ENCODE measurements around the gene CETP. TPM values are rescaled to one million over a fixed set of nuclear protein-coding genes. Genes with fewer than 3 reads are reported as not detected.

The CETP gene
- total RNA-seq, 4 donors from 2014 or later = 0.55 TPM; not detected in 3

DNA sequence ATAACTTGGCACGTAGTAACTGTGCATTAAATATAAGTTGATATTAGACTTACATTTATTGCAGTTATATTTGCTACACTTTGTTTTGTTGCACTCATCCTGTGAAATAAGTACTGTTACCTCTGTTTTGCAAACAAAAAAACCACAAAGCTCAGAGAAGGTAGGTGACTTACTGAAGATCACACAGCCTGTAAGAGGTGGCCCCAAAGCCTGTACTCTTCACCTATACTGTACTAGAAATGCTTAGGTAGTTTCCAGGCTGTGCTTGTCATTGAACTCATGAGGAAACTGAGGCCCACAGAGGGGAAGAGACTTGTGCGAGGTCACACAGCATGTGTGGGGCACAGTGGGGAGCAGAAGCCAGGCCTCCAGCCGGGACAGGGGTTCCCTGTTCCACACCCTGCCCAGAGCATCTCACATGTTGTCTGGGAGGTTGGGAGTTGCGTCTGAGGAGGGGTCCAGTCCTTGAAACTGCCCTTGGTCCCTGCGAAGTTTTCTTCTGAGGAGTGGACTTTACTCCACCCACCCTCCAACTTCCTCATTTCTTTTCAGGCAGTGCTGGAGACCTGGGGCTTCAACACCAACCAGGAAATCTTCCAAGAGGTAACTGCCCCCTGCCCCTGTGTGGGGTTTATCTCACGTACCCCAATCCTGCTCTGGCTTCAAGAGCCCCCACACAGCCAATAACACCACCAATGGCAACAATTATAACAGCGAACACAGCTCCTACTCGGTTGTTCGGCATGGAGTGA lies 13.0 kb downstream of the CETP start:
- no peaks in the 10 kb centered on the region for H3K27me3 ChIP-seq
- H3K4me1 ChIP-seq = no peaks in the 10 kb centered on the region
- 75 to 94% methylated on average over 1 to 9 of the region's 9 CpGs for WGBS, 2 donors (ENCODE audit: low coverage in 1 of 2)
- H3K4me3 ChIP-seq = no peak overlapping the region
- intact Hi-C loops (cut with DNase I; ENCODE audit: low total_unique reads) = no loop called here
- in situ Hi-C loops (cut with MboI; ENCODE audit: low pct_ligation_motif_present in 1 of 4, low pct_unique_long_range_greater_than_20kb in 1 of 4, low sequenced_read_pairs in 3 of 4) = loop anchor here in 3 of 4 donors (10.0 to 25.0 kb wide), 2 partner anchors 70 to 188 kb away; no protein-coding TSS in a partner anchor
- TF ChIP-seq POLR2AphosphoS5 (IDR thresholded peaks at IDR 0.05) = no peak
- no peak for TF ChIP-seq EP300 (IDR thresholded peaks at IDR 0.05; ENCODE audit: low read depth)
- TF ChIP-seq, protein P1, sequence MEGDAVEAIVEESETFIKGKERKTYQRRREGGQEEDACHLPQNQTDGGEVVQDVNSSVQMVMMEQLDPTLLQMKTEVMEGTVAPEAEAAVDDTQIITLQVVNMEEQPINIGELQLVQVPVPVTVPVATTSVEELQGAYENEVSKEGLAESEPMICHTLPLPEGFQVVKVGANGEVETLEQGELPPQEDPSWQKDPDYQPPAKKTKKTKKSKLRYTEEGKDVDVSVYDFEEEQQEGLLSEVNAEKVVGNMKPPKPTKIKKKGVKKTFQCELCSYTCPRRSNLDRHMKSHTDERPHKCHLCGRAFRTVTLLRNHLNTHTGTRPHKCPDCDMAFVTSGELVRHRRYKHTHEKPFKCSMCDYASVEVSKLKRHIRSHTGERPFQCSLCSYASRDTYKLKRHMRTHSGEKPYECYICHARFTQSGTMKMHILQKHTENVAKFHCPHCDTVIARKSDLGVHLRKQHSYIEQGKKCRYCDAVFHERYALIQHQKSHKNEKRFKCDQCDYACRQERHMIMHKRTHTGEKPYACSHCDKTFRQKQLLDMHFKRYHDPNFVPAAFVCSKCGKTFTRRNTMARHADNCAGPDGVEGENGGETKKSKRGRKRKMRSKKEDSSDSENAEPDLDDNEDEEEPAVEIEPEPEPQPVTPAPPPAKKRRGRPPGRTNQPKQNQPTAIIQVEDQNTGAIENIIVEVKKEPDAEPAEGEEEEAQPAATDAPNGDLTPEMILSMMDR (IDR thresholded peaks at IDR 0.05) = no peak
- TF ChIP-seq POLR2A (IDR thresholded peaks at IDR 0.05) = no peak
- no peaks in the 10 kb centered on the region for H3K9me3 ChIP-seq
- DNase-seq = no peak
- H3K36me3 ChIP-seq = no peaks in the 10 kb centered on the region
- no peak overlapping the region for H3K27ac ChIP-seq

DNA sequence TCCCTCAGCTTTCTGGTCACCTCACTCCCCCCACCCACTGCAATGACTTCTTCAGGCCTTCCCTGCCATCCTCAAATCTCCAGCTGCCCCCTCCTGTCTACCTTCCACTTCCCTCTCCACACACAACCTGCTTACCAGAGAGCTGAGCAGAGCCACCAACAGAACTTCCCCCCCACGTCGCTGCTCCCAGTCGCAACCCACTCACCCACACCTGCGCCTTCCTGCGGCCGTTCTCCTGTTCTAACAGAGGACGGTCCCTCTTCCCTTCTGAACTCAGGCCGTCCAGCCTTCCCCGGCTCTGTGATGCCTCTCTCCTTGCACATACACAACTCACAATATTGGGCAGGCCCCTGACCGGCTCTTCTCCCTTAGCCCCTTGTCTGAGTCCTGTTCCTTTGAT lies 14.0 kb downstream of the CETP start:
- intact Hi-C loops (cut with DNase I; ENCODE audit: low total_unique reads) (no loop called here), in situ Hi-C loops (cut with MboI; ENCODE audit: low pct_ligation_motif_present in 1 of 4, low pct_unique_long_range_greater_than_20kb in 1 of 4, low sequenced_read_pairs in 3 of 4) (loop anchor here in 1 of 4 donors (10.0 kb wide), 1 partner anchor 69 kb away; no protein-coding TSS in a partner anchor)
- Histone ChIP-seq H3K27ac (no peak overlapping the region), H3K4me1 (no peaks in the 10 kb centered on the region), H3K27me3 (no peaks in the 10 kb centered on the region), H3K4me3 (no peak overlapping the region), H3K36me3 (no peaks in the 10 kb centered on the region), H3K9me3 (no peaks in the 10 kb centered on the region)
- DNase-seq = no peak
- WGBS, 2 donors (ENCODE audit: low coverage in 1 of 2) = 64 to 88% methylated on average over 3 to 10 of the region's 10 CpGs
- TF ChIP-seq EP300 (IDR thresholded peaks at IDR 0.05; ENCODE audit: low read depth) = no peak

DNA sequence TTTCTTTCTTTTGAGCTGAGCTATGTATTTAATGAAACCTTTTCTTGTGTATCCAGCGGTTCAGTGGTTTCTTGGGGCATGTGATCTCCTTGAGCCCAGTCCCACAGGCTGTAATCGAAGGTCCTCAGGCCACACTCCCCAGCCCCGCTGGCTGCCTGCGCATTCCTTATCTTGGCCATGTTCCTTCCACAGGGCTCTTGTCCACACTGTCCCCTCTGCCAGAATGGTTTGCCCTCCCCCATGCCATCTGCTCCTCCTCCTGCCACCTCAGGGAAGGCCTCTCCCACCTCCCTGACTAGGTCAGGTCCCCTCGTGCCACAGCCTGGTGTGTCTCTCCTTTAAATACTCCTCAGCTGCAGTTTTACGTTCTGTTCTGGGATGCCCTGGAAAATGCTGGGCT lies 15.5 kb downstream of the CETP start:
- WGBS, 2 donors (ENCODE audit: low coverage in 1 of 2) = 79 to 87% methylated on average over 3 to 6 of the region's 6 CpGs
- TF ChIP-seq POLR2AphosphoS5 (IDR thresholded peaks at IDR 0.05) = no peak
- Histone ChIP-seq H3K9me3 (no peaks in the 10 kb centered on the region), H3K27me3 (no peaks in the 10 kb centered on the region), H3K4me3 (no peak overlapping the region), H3K27ac (no peak overlapping the region), H3K4me1 (no peaks in the 10 kb centered on the region), H3K36me3 (no peaks in the 10 kb centered on the region)
- no peak for DNase-seq
- in situ Hi-C loops (cut with MboI; ENCODE audit: low pct_ligation_motif_present in 1 of 4, low pct_unique_long_range_greater_than_20kb in 1 of 4, low sequenced_read_pairs in 3 of 4) (loop anchor here in 1 of 4 donors (10.0 kb wide), 1 partner anchor 68 kb away; no protein-coding TSS in a partner anchor), intact Hi-C loops (cut with DNase I; ENCODE audit: low total_unique reads) (no loop called here)

DNA sequence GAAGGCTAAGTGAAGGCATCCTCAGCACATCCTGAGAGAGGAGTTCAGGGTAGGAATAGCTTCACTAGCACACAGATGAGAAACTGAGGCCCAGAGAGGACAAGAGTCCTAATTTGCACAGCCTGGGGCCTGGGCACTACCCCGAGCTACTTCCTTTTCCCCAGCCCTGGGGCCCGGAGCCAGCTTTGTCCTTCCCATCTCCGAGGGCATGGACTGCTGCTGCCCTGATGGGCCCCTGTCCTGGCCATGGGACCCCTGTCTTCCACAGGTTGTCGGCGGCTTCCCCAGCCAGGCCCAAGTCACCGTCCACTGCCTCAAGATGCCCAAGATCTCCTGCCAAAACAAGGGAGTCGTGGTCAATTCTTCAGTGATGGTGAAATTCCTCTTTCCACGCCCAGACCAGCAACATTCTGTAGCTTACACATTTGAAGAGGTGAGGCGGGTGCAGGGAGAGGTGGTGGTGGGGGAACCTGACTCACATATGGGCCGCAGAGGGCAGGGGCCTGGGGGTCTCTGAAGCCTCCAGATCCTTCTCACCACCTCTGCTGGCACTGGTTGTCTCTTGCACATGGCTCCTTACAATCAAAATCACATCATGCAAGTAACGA lies 16.2 kb downstream of the CETP start:
- in situ Hi-C loops (cut with MboI; ENCODE audit: low pct_ligation_motif_present in 1 of 4, low pct_unique_long_range_greater_than_20kb in 1 of 4, low sequenced_read_pairs in 3 of 4) = loop anchor here in 1 of 4 donors (10.0 kb wide), 1 partner anchor 67 kb away; no protein-coding TSS in a partner anchor
- H3K36me3 ChIP-seq = no peaks in the 10 kb centered on the region
- no peaks in the 10 kb centered on the region for H3K9me3 ChIP-seq
- no peak overlapping the region for H3K27ac ChIP-seq
- no peaks in the 10 kb centered on the region for H3K27me3 ChIP-seq
- intact Hi-C loops (cut with DNase I; ENCODE audit: low total_unique reads) = no loop called here
- H3K4me3 ChIP-seq = no peak overlapping the region
- 82 to 88% methylated on average over 2 to 11 of the region's 11 CpGs for WGBS, 2 donors (ENCODE audit: low coverage in 1 of 2)
- peaks cover 0 to 1% (median 0%) of the 10 kb centered on the region in 4 donors for H3K4me1 ChIP-seq
- no peak for DNase-seq
- no peak for TF ChIP-seq POLR2AphosphoS5 (IDR thresholded peaks at IDR 0.05)
- TF ChIP-seq POLR2A (IDR thresholded peaks at IDR 0.05) = no peak
- no peak for TF ChIP-seq EP300 (IDR thresholded peaks at IDR 0.05; ENCODE audit: low read depth)
- TF ChIP-seq, protein P1 (IDR thresholded peaks at IDR 0.05) = no peak

DNA sequence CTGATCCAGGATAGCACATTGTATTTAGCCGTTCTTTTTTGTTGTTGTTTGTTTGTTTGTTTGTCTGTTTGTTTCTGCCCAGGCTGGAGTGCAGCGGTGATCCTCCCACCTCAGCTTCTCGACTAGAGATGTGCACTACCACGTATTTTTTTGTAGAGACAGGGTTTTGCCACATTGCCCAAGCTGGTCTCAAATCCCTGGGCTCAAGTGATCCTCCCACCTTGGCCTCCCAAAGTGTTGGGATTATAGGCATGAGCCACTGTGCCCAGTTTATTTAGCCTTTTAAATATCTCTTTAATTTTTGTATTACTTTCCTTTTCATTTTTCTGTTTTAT lies 18.4 kb downstream of the CETP start:
- TF ChIP-seq POLR2AphosphoS5 (IDR thresholded peaks at IDR 0.05) (no peak), EP300 (IDR thresholded peaks at IDR 0.05; ENCODE audit: low read depth) (no peak), POLR2A (IDR thresholded peaks at IDR 0.05) (no peak)
- TF ChIP-seq, protein P1 (IDR thresholded peaks at IDR 0.05) = no peak
- H3K27ac ChIP-seq = no peak overlapping the region
- H3K4me1 ChIP-seq = peaks cover 0 to 22% (median 12%) of the 10 kb centered on the region in 4 donors
- DNase-seq = no peak
- intact Hi-C loops (cut with DNase I; ENCODE audit: low total_unique reads) (no loop called here), in situ Hi-C loops (cut with MboI; ENCODE audit: low pct_ligation_motif_present in 1 of 4, low pct_unique_long_range_greater_than_20kb in 1 of 4, low sequenced_read_pairs in 3 of 4) (no loop called here)
- H3K27me3 ChIP-seq = no peaks in the 10 kb centered on the region
- H3K9me3 ChIP-seq = no peaks in the 10 kb centered on the region
- WGBS, 2 donors (ENCODE audit: low coverage in 1 of 2) = 89% methylated on average over 4 of the region's 4 CpGs; no CpG with 5 or more reads in 1 of the 2 donors
- no peaks in the 10 kb centered on the region for H3K36me3 ChIP-seq
- no peak overlapping the region for H3K4me3 ChIP-seq
